ENCODE data around the gene PPIF. TPM values are rescaled to one million over a fixed set of nuclear protein-coding genes. Genes with fewer than 3 reads are reported as not detected.
"Not testable (repeated sequence)": the region's sequence is repeated elsewhere in the genome, so short reads cannot be mapped to it uniquely, and the experiment has no call there.

PPIF gene
- total RNA-seq, 1 donor = 29.6 TPM

GRCh38 chr10:79336276-79336675, 11.0 kb upstream of the PPIF start:
- no peak for TF ChIP-seq CTCF (IDR thresholded peaks at IDR 0.05; ENCODE audit: insufficient read depth, low read length)
- DNase-seq (ENCODE audit: low read depth) = no peak
- H3K4me3 ChIP-seq (ENCODE audit: low read depth, low read length) = no peak overlapping the region

- H3K4me3 ChIP-seq (ENCODE audit: low read depth, low read length) = no peak overlapping the region
- no peak for DNase-seq (ENCODE audit: low read depth)
- TF ChIP-seq CTCF (IDR thresholded peaks at IDR 0.05; ENCODE audit: insufficient read depth, low read length) = no peak
These were observed 10.5 kb upstream of the PPIF start for GRCh38 chr10:79336739-79337138.

- H3K4me3 ChIP-seq (ENCODE audit: low read depth, low read length); DNase-seq (ENCODE audit: low read depth): not testable (repeated sequence)
These were observed 9.3 kb upstream of the PPIF start for GRCh38 chr10:79337783-79338469.

- TF ChIP-seq CTCF (IDR thresholded peaks at IDR 0.05; ENCODE audit: insufficient read depth, low read length) = no peak
- H3K4me3 ChIP-seq (ENCODE audit: low read depth, low read length) = no peak overlapping the region
- no peak for DNase-seq (ENCODE audit: low read depth)
These were observed 8.0 kb upstream of the PPIF start for GRCh38 chr10:79339266-79339665.

GRCh38 chr10:79340646-79341244, 6.5 kb upstream of the PPIF start:
- no peak overlapping the region for H3K4me3 ChIP-seq (ENCODE audit: low read depth, low read length)
- no peak for TF ChIP-seq CTCF (IDR thresholded peaks at IDR 0.05; ENCODE audit: insufficient read depth, low read length)
- no peak for DNase-seq (ENCODE audit: low read depth)

- H3K4me3 ChIP-seq (ENCODE audit: low read depth, low read length) = no peak overlapping the region
- TF ChIP-seq CTCF (IDR thresholded peaks at IDR 0.05; ENCODE audit: insufficient read depth, low read length) = no peak
- no peak for DNase-seq (ENCODE audit: low read depth)
These were observed 4.9 kb upstream of the PPIF start for GRCh38 chr10:79342295-79342761.

GRCh38 chr10:79342811-79343561, 4.3 kb upstream of the PPIF start:
- peak; percentile 38 for DNase-seq (ENCODE audit: low read depth)

More at GRCh38 chr10:79342811-79343561, 4.3 kb upstream of the PPIF start:
- TF ChIP-seq CTCF (IDR thresholded peaks at IDR 0.05; ENCODE audit: insufficient read depth, low read length) = no peak
- H3K4me3 ChIP-seq (ENCODE audit: low read depth, low read length) = no peak overlapping the region
